Dermis microvascular lymphatic vessel endothelial cell (primary cell): ENCODE results near the gene TMEM240. TPM values are rescaled to one million over a fixed set of nuclear protein-coding genes. Genes with fewer than 3 reads are reported as not detected.
A peak's percentile ranks its signal among the peaks of the same experiment; 100 is the strongest.
"Not testable (repeated sequence)": the region's sequence is repeated elsewhere in the genome, so short reads cannot be mapped to it uniquely, and the experiment has no call there.

Source experiments
- DNase-seq, 2 donors: peaks; one replicate each; pipeline versions ENCODE4 v3.0.0 to v3.0.0-alpha.2; 2010; ENCODE audit warnings: low read depth in 2 of 2
- total RNA-seq: library from RNA; depleted of rRNA; stranded (reverse); fragments of >200 nt; gene quantifications from 2 replicates; pipeline ENCODE4 v1.2.1, GENCODE V29; 2014

The TMEM240 gene
- total RNA-seq, 1 donor from 2014 or later = 1.0 TPM

DNA sequence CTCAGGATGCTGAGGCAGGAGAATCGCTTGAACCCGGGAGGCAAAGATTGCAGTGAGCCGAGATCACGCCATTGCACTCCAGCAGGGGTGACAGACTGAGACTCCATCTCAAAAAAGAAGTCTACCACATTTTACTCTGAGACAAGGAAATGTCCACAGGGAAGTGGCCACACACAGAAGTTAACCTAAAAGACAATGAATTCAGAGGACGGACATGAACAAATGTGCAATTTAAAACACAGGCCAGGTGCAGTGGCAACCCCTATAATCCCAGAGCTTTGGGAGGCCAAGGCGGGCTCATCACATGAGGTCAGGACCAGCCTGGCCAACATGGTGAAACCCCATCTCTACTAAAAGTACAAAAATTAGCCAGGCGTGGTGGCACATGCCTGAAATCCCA, 17.3 kb upstream of the TMEM240 start:
- not testable (repeated sequence) for DNase-seq

GRCh38 chr1:1556961-1557360, 16.5 kb upstream of the TMEM240 start:
- DNase-seq = not testable (repeated sequence)

DNA sequence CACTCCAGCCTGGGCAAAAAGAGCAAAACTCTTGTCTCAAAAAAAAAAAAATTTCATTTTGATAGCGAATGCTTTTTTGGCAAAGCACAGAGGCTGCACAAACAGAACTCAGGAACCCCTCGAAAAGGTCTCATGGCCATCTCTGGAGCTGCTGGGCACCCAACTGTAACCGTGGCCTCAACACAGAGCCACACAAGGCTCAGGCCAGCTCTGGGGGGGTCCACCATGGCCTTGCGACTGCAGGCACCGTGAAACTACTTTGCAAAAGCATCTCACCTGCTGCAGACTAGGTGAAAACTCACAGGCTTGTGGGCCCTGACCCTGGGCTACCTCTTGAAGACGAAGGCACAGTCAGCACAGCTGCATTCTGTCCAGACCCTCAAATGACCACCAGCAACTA, 16.1 kb upstream of the TMEM240 start:
- DNase-seq = no peak

DNA sequence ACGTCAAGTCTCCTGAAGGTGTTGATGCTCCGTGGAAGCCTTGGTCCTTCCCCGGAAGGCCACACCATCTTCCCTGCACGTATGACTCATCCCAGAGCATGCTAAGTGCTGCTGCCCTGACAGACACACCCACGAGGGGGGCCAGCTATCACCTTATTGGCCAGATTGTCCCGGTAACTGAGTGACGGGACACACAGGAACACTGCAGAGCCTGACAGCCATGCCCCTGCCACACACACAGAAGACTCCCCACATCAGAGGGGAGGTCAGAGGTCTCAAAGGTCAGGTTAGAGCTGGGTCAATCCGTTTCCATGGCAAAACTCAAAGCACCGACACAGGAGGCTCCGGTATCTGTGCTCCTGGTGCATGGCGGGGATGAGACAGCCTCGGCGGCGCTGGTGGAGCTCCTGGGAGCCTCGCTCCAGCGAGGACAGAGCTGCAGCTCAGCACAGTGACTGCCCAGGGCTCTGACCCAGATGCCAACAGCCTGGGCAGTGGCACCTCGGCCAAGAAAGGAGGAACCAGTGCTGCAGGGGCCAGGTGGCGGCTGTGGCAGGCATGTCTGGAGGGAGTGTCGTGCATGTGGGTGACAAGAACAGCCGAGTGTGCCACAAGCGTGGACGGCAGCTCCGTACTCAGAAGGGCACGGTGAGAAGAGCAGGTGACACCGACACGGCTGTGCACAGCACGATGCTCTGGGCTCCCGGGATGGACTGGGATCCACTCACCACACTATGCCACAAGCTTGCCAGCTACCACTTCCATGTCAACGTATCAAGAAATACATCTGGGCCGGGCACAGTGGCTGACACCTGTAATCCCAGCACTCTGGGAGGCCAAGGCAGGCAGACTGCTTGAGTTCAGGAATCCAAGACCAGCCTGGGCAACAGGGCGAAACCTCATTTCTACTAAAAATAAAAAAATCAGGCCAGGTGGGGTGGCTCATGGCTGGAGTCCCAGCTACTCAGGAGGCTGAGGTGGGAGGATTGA, 14.8 kb upstream of the TMEM240 start:
- DNase-seq = peak in 1 of 2 donors; percentile 71

- DNase-seq = no peak
These were observed 14.1 kb upstream of the TMEM240 start for GRCh38 chr1:1554550-1554925.

GRCh38 chr1:1553821-1554494, 13.5 kb upstream of the TMEM240 start:
- no peak for DNase-seq

DNA sequence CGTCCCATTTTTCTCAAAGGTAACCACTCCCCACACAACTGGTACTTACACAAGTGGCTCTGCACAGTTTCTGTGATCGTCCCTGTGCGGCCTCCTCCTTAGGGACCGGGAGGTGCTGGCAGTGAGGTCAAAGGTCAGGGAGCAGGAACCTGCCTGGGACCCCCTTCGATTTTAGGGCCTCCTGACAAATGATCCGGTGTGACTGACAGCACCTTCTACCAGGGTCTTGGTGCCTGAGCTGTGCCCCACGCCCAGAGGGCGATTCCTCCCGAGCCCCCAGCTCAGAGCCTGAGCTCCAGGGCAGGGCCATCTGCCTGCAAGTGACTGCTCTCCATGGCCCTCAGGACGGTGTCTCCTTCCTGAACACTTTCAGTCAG, 11.8 kb upstream of the TMEM240 start:
- DNase-seq = no peak

DNA sequence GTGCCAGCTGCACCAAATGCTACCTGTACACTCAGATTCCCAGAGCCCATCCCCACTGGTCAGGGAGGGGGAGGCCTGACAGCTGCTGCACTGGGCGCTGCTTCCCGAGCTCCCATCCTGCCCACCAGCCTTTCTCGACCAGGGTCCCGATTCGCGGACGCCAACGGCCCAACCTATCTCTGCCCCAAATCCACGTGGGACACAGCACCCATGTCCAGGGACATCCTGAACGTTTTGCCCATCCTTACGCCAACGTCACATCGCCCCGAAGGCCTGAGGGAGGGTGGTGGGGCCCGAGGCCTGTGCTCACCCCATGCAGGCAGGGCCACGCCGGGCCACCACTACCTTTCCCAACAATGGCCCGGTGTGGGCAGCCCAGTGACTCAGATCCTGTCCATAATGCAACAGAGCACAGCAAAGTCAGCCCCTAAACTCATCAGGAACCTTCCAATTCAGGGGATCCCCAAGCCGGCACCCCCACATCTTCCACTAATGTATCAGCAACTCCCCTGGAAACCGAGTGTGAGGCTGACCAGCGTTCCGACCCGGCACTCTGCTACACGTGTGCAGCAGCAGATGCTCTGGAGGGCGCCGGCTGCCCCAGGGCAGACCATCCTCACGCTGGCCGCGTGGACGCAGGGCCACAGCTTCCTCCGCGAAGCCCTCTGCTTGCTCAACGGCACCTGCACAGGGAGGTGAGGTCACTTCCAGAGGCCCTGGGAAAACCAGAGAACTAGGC, 11.3 kb upstream of the TMEM240 start:
- DNase-seq = no peak

- DNase-seq = no peak
These were observed 10.4 kb upstream of the TMEM240 start for GRCh38 chr1:1550591-1551432.

GRCh38 chr1:1550087-1550486, 9.7 kb upstream of the TMEM240 start:
- no peak for DNase-seq

- DNase-seq = no peak
These were observed 8.2 kb upstream of the TMEM240 start for GRCh38 chr1:1548591-1548990.

DNA sequence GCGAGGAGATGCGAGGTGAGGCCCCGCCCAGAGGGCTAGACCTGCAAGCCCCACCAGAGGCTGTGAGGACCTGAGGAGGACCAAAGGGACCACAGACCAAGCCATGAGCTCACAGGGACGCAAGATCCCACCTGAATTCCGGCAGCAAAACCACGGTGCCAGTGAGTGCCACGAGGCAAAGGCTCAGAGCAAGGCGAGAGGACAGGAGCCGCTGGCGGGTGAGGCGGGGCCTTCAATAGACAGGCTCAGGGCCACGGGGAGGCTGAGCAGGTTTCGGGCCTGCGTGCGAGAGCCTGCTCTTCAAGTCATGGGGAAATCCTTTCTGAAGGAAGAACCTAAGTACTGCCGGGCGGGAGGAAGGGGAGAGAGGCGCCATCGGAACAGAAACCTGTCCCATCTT, 7.1 kb upstream of the TMEM240 start:
- DNase-seq = no peak

DNA sequence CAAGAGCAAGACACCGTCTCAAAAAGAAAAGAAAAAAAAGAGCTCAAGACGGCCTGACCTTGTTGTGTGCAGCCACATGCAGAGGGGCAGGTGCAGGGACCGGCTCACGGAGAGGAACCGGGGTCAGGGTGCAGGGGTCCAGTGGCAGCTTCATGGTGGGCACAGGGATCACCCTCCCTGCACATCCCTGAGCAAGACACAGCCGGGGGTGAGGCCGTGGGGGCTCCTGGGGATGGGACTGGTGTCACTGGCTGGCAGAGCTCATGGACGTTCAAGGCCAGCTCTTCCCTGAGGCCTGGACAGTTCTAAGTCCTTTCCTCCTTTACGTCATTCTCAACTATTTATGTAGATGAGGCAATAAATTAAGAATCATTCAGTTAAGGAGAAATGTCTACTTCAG, 6.6 kb upstream of the TMEM240 start:
- no peak for DNase-seq

DNA sequence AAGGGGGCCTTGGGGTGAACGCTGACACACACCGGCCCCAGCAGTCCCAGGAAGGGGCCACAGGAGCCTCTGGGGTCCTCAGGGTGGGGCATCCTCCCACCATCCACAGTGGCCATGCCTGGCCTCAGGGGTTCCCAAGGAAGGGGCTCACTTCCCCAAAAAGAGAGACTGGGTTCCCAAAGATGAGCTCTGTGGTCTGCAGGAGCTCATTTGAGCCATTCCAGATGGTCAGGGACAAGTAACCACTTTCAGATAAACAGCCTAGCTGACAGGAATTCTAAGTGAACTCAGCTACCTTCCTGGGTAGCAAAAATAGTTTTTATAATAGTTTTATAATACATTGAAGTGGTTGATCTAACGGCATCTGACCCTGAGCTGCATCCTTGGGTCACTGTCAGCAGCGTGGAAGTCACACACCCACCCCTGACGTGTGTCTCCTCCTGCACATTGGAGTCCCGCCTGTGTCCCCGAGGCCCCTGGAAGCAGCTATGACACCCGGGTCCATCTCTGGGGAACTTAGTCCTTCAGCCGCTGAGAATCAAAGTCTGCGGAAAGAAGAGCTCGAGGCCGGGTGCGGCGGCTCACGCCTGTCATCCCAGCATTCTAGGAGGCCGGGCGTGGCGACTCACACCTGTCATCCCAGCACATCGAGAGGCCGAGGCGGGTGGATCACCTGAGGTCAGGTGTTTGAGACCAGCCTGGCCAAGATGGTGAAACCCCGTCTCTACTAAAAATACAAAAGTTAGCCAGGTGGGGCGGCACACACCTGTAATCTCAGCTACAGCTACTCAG, 5.7 kb upstream of the TMEM240 start:
- no peak for DNase-seq

GRCh38 chr1:1544544-1544943, 4.1 kb upstream of the TMEM240 start:
- DNase-seq = no peak

GRCh38 chr1:1543706-1544099, 3.3 kb upstream of the TMEM240 start:
- no peak for DNase-seq

DNA sequence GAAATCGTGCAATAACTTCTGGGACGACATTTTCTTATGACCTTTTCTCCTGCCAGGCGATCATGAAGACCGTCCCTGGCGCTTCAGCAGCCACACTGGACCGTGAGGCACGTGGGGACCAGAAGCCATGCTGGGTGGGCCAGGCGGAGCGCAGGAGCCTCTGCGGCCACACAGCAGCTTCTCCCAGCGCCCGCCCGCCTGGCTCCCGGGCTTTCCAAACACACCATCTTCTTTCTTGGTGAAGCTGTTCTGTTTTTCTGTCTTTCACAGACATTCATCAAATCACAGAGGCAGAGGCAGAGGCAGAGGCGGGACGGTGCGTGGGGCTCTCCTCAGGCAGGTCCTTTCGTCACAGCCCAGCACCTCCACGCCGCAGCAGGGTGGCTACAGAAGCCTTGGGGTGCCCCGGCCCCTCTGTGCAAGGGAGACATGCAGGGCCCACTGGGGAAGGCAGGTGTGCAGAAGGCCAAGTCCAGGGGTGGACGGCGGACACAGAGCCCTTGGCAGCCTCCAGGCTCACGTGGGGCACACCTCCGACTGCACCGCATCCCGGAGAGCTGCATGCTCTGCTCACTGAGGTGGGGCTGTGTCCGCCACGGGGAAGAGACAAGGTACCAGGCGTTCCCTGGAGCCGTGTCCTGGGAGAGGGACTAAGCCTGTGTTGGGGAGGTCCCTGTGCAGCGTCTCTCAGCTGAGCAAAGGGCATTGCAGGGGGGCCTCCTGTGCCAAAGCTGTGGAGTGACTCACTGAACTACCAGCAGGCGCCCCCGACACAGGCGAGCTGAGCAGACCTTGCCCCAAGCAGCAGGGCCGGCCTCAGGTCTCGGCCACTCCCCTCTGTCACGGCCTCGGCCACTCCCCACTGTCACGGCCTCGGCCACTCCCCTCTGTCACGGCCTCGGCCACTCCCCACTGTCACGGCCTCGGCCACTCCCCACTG, 2.6 kb upstream of the TMEM240 start:
- DNase-seq = no peak

- no peak for DNase-seq
These were observed 1.7 kb upstream of the TMEM240 start for GRCh38 chr1:1541956-1542765.
